GM12878 (cell line): ENCODE results near the gene NEGR1. TPM values are rescaled to one million over a fixed set of nuclear protein-coding genes. Genes with fewer than 3 reads are reported as not detected.

Experiments used
- ATAC-seq: fragments of 200-7000 bp; cut with Tn5 transposase; 3 replicates; pipeline ENCODE4 v1.9.1; 2020; ENCODE audit warnings: mild to moderate bottlenecking, moderate library complexity
- BruUV-seq: library from RNA; stranded (reverse); fragments of 400-500 nt; replicated peaks from 2 replicates; lab custom pipeline; 2021; lab: Mats Ljungman, UMichigan
- CTCF ChIA-PET: fragments of 300-600 bp; sonication (Branson Sonifier 250); formaldehyde crosslinking; extraction: SDS; loops from one replicate; lab custom pipeline; 2021; ENCODE audit warnings: inconsistent platforms; lab: Yijun Ruan, JAX
- POLR2A ChIA-PET: fragments of 350-600 bp; formaldehyde crosslinking; extraction: SDS; loops from one replicate; lab custom pipeline; 2021; ENCODE audit warnings: inconsistent platforms; lab: Charles Lee
- RAD21 ChIA-PET: fragments of 300-600 bp; sonication (Branson Sonifier 250); formaldehyde crosslinking; loops from one replicate; lab custom pipeline; 2023; ENCODE audit warnings: antibody characterized with exemption; ENCODE audit not compliant: unreplicated experiment; lab: Charles Lee
- SMC1A ChIA-PET: fragments of 300-600 bp; sonication (Branson Sonifier 250); formaldehyde crosslinking; loops from one replicate; lab custom pipeline; 2023; ENCODE audit not compliant: unreplicated experiment, uncharacterized antibody; lab: Charles Lee
- DNase-seq: peaks from one replicate; pipeline ENCODE4 v3.0.0-alpha.2; 2011; ENCODE audit warnings: low read depth, low spot score
- FAIRE-seq: peaks from 3 replicates; lab custom pipeline; 2011; peaks lifted over from hg19 to GRCh38; lab: Jason Lieb, UNC
- H2AFZ ChIP-seq: 2 replicates; pipeline ENCODE4 v1.6.0; 2011; ENCODE audit warnings: low read depth, low read length, control low read depth; ENCODE audit not compliant: control insufficient read depth
- H3K27ac ChIP-seq: 2 replicates; pipeline ENCODE4 v1.5.1; 2011; ENCODE audit warnings: control low read depth; ENCODE audit not compliant: control insufficient read depth, insufficient read depth
- H3K27me3 ChIP-seq, 2 experiments: replicated peaks in 1 of 2; 2 replicates each; pipeline versions ENCODE4 v1.6.0 to v1.6.1; 2011; ENCODE audit warnings: low read length in 1 of 2; ENCODE audit not compliant: control insufficient read depth in 2 of 2, insufficient read depth in 2 of 2
- H3K36me3 ChIP-seq, 2 experiments: 2 replicates each; pipeline ENCODE4 v1.5.1; 2011; ENCODE audit warnings: low read length in 1 of 2; ENCODE audit not compliant: control insufficient read depth in 2 of 2, insufficient read depth in 2 of 2
- H3K4me1 ChIP-seq: 2 replicates; pipeline ENCODE4 v1.6.1; 2011; ENCODE audit warnings: mild to moderate bottlenecking, low read length, moderate library complexity, mixed read lengths; ENCODE audit not compliant: control insufficient read depth, insufficient read depth
- H3K4me2 ChIP-seq: 2 replicates; pipeline ENCODE4 v1.6.0; 2011; ENCODE audit warnings: control low read depth; ENCODE audit not compliant: control insufficient read depth, insufficient read depth
- H3K4me3 ChIP-seq: fragments of 200-600 bp; sonication (generic); 2 replicates; pipeline ENCODE4 v1.5.1; 2016
- H3K79me2 ChIP-seq: 2 replicates; pipeline ENCODE4 v1.6.0; 2011; ENCODE audit warnings: low read length; ENCODE audit not compliant: control insufficient read depth, insufficient read depth
- H3K9ac ChIP-seq: 2 replicates; pipeline ENCODE4 v1.8.0; 2011; ENCODE audit warnings: low read length, control low read depth, mixed read lengths; ENCODE audit not compliant: control insufficient read depth, insufficient read depth
- H3K9me3 ChIP-seq: replicated peaks from 3 replicates; pipeline ENCODE4 v1.5.1; 2011; ENCODE audit warnings: mild to moderate bottlenecking, low read length; ENCODE audit not compliant: control insufficient read depth, insufficient read depth
- H4K20me1 ChIP-seq: 2 replicates; pipeline ENCODE4 v1.6.0; 2011; ENCODE audit not compliant: control insufficient read depth, insufficient read depth
- BMI1 ChIP-seq: fragments of 450-650 bp; IDR thresholded peaks from 2 replicates; pipeline ENCODE4 v1.6.1; 2016; ENCODE audit warnings: mild to moderate bottlenecking, moderate library complexity, borderline replicate concordance
- CBX3 ChIP-seq: fragments of 200-600 bp; sonication (generic); IDR thresholded peaks from 2 replicates; pipeline ENCODE4 v1.6.1; 2016; ENCODE audit warnings: low read depth, borderline replicate concordance
- FOS ChIP-seq: IDR thresholded peaks from 3 replicates; pipeline ENCODE4 v1.6.1; 2011; ENCODE audit warnings: borderline replicate concordance; ENCODE audit not compliant: insufficient read length; ENCODE audit errors: extremely low read depth
- GABPA ChIP-seq: IDR thresholded peaks from 2 replicates; pipeline ENCODE4 v1.6.1; 2014; ENCODE audit warnings: antibody characterized with exemption, low read depth, mild to moderate bottlenecking, inconsistent platforms
- HDAC6 ChIP-seq: fragments of 200-600 bp; sonication (generic); IDR thresholded peaks from one replicate; pipeline ENCODE4 v1.8.0; 2017; ENCODE audit warnings: antibody characterized with exemption; ENCODE audit not compliant: unreplicated experiment
- HDGF ChIP-seq: fragments of 450-650 bp; IDR thresholded peaks from 2 replicates; pipeline ENCODE4 v1.6.1; 2016; ENCODE audit warnings: antibody characterized with exemption
- IKZF2 ChIP-seq, 2 experiments: fragments of 450-650 bp; IDR thresholded peaks; 2 replicates each; pipeline ENCODE4 v1.6.1; 2017; ENCODE audit warnings: mild to moderate bottlenecking in 2 of 2, moderate library complexity in 2 of 2
- IRF4 ChIP-seq: IDR thresholded peaks from 2 replicates; pipeline ENCODE4 v1.6.1; 2011; ENCODE audit warnings: low read depth, low read length
- NFIC ChIP-seq: IDR thresholded peaks from 2 replicates; pipeline ENCODE4 v1.6.1; 2012; ENCODE audit warnings: low read depth, mild to moderate bottlenecking, inconsistent platforms, low read length, moderate library complexity
- NFYA ChIP-seq: IDR thresholded peaks from 2 replicates; pipeline ENCODE4 v1.6.1; 2011; ENCODE audit warnings: low read depth, mild to moderate bottlenecking, low read length, improper control_type of control experiment, borderline replicate concordance
- RELA ChIP-seq: fragments of 450-650 bp; IDR thresholded peaks from 2 replicates; pipeline ENCODE4 v1.8.0; 2014; ENCODE audit warnings: borderline replicate concordance; ENCODE audit not compliant: partially characterized antibody
- TAF1 ChIP-seq: IDR thresholded peaks from 2 replicates; pipeline ENCODE4 v1.6.1; 2011; ENCODE audit warnings: mild to moderate bottlenecking, low read depth, low read length, borderline replicate concordance
- WGBS: methylation state at CpG from one replicate; pipeline ENCODE4 v1.1.6; 2016; ENCODE audit warnings: low lambda C conversion rate; ENCODE audit not compliant: insufficient replicate concordance, insufficient coverage; ENCODE audit errors: missing lambda C conversion rate; 5-methylcytosine and 5-hydroxymethylcytosine counted together
- in situ Hi-C: fragments of 300-500 bp; cut with MboI; formaldehyde crosslinking; loops from 9 replicates; pipeline ENCODE4 v1.14.3; 2018; ENCODE audit warnings: mixed read lengths
- intact Hi-C: fragments of 100-400 bp; cut with micrococcal nuclease; formaldehyde crosslinking; loops from one replicate; pipeline ENCODE4 v1.14.2; 2022; ENCODE audit not compliant: unreplicated experiment
- polyA plus RNA-seq, 11 experiments: library from polyadenylated mRNA; depleted of rRNA in 4 of 11; unstranded in 6 of 11; stranded (reverse) in 5 of 11; fragments of >200 nt; fragmentation: Nextera tagmentation in 4 of 11; fragmentation: Illumina TruSeq in 1 of 11; extraction: Ambion mirVana in 4 of 11; extraction: Trizol in 1 of 11; gene quantifications; 1 replicate in 1 of 11; 2 replicates in 10 of 11; pipeline versions ENCODE4 v1.2.1 to v1.2.3, GENCODE V29; 2011 to 2016; ENCODE audit warnings: inconsistent platforms in 2 of 11, missing spikeins in 2 of 11, low read depth in 1 of 11
- total RNA-seq, 4 experiments: library from RNA; depleted of rRNA in 3 of 4; stranded (reverse); fragments of >200 nt in 3 of 4; fragmentation: Illumina TruSeq in 1 of 4; extraction: Trizol in 1 of 4; gene quantifications; 2 replicates each; pipeline versions ENCODE4 v1.2.1 to v1.2.3, GENCODE V29; 2013 to 2021
- TF ChIP-seq, protein P1 (sequence below): IDR thresholded peaks from 2 replicates; pipeline ENCODE4 v1.6.1; 2012; ENCODE audit warnings: low read length, inconsistent platforms
- TF ChIP-seq, protein P2 (sequence below), 3 experiments: IDR thresholded peaks in 2 of 3; conservative IDR thresholded peaks in 1 of 3; 2 replicates each; pipeline ENCODE4 v1.5.1; 2011; ENCODE audit warnings: low read depth in 3 of 3, low read length in 3 of 3, mild to moderate bottlenecking in 3 of 3, control low read depth in 2 of 3, moderate library complexity in 2 of 3, inconsistent platforms in 1 of 3, mixed read lengths in 1 of 3; ENCODE audit not compliant: control insufficient read depth in 2 of 3, insufficient read depth in 1 of 3; ENCODE audit errors: extremely low read depth in 1 of 3
- TF ChIP-seq, protein P3 (sequence below): fragments of 450-650 bp; IDR thresholded peaks from 2 replicates; pipeline ENCODE4 v1.6.1; 2016; ENCODE audit warnings: mild to moderate bottlenecking
- TF ChIP-seq, protein P4 (sequence below): fragments of 450-650 bp; formaldehyde crosslinking; IDR thresholded peaks from 2 replicates; pipeline ENCODE4 v1.4.0; 2022; ENCODE audit warnings: mild to moderate bottlenecking, moderate library complexity

Gene NEGR1
- total and polyA plus RNA-seq, 10 of the 15 experiments (the other 5 are each of a cell fraction or from before 2014, with no cell fraction given), result under 0.01 to 0.03 (median 0.01) TPM; not detected in 7

DNA sequence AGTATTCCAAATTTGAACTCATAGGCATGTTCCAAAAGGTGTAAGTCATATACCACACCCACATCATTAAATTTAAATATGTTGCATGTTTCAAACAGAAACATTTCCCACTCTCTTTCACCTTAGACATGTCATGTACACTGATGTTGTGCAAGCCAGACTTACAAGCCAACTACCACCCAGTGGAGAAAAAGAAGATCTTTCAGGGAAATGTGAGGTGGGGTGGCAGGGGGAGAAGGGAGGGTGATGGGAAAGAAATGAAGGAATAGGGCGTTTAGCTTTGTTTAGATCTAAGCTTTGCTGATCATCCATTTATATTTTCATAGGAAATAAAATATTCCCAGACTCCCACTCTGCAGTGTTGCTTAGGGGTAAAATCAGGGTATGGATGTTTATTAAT lies 1.6 kb downstream of the NEGR1 start:
- no peaks in the 10 kb centered on the region for H3K79me2 ChIP-seq
- ChIA-PET CTCF (no interaction called here), RAD21 (no interaction called here), SMC1A (no interaction called here), POLR2A (no interaction called here)
- no peak overlapping the region for H3K4me3 ChIP-seq
- no peak overlapping the region for H2AFZ ChIP-seq
- no peaks in the 10 kb centered on the region for H4K20me1 ChIP-seq
- H3K27ac ChIP-seq, result no peak overlapping the region
- no peaks in the 10 kb centered on the region for H3K9me3 ChIP-seq
- no peak overlapping the region for H3K9ac ChIP-seq
- intact Hi-C loops (no loop called here), in situ Hi-C loops (no loop called here)
- peaks cover 4% of the 10 kb centered on the region for H3K4me1 ChIP-seq
- no peak overlapping the region for H3K4me2 ChIP-seq
- BruUV-seq, result no TSS peak
- no peaks in the 10 kb centered on the region for H3K36me3 ChIP-seq
- DNase-seq (no peak), FAIRE-seq (no peak), ATAC-seq (no peak)
- H3K27me3 ChIP-seq, result peaks cover 8 to 10% of the 10 kb centered on the region in 2 experiments; a peak in 3 of 4 replicates
- WGBS, result 10% methylated on average over 1 of the region's 1 CpG
- TF ChIP-seq NFYA (no peak), NFIC (no peak), FOS (no peak), CBX3 (no peak), HDAC6 (no peak), TAF1 (no peak), IKZF2 (IDR thresholded peaks at IDR 0.05) (no peak), HDGF (no peak), BMI1 (no peak), RELA (no peak), IRF4 (no peak), GABPA (no peak)
- TF ChIP-seq, protein P1, sequence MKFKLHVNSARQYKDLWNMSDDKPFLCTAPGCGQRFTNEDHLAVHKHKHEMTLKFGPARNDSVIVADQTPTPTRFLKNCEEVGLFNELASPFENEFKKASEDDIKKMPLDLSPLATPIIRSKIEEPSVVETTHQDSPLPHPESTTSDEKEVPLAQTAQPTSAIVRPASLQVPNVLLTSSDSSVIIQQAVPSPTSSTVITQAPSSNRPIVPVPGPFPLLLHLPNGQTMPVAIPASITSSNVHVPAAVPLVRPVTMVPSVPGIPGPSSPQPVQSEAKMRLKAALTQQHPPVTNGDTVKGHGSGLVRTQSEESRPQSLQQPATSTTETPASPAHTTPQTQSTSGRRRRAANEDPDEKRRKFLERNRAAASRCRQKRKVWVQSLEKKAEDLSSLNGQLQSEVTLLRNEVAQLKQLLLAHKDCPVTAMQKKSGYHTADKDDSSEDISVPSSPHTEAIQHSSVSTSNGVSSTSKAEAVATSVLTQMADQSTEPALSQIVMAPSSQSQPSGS, result no peak
- TF ChIP-seq, protein P2, sequence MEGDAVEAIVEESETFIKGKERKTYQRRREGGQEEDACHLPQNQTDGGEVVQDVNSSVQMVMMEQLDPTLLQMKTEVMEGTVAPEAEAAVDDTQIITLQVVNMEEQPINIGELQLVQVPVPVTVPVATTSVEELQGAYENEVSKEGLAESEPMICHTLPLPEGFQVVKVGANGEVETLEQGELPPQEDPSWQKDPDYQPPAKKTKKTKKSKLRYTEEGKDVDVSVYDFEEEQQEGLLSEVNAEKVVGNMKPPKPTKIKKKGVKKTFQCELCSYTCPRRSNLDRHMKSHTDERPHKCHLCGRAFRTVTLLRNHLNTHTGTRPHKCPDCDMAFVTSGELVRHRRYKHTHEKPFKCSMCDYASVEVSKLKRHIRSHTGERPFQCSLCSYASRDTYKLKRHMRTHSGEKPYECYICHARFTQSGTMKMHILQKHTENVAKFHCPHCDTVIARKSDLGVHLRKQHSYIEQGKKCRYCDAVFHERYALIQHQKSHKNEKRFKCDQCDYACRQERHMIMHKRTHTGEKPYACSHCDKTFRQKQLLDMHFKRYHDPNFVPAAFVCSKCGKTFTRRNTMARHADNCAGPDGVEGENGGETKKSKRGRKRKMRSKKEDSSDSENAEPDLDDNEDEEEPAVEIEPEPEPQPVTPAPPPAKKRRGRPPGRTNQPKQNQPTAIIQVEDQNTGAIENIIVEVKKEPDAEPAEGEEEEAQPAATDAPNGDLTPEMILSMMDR (IDR thresholded peaks at IDR 0.05 in 2 of 3, conservative IDR thresholded peaks at IDR 0.05 in 1 of 3; ENCODE audit: control insufficient read depth in 2 of 3, extremely low read depth in 1 of 3, insufficient read depth in 1 of 3, low read depth in 3 of 3, low read length in 3 of 3), result no peak
- TF ChIP-seq, protein P3, sequence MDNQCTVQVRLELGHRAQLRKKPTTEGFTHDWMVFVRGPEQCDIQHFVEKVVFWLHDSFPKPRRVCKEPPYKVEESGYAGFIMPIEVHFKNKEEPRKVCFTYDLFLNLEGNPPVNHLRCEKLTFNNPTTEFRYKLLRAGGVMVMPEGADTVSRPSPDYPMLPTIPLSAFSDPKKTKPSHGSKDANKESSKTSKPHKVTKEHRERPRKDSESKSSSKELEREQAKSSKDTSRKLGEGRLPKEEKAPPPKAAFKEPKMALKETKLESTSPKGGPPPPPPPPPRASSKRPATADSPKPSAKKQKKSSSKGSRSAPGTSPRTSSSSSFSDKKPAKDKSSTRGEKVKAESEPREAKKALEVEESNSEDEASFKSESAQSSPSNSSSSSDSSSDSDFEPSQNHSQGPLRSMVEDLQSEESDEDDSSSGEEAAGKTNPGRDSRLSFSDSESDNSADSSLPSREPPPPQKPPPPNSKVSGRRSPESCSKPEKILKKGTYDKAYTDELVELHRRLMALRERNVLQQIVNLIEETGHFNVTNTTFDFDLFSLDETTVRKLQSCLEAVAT, result no peak
- TF ChIP-seq, protein P4, sequence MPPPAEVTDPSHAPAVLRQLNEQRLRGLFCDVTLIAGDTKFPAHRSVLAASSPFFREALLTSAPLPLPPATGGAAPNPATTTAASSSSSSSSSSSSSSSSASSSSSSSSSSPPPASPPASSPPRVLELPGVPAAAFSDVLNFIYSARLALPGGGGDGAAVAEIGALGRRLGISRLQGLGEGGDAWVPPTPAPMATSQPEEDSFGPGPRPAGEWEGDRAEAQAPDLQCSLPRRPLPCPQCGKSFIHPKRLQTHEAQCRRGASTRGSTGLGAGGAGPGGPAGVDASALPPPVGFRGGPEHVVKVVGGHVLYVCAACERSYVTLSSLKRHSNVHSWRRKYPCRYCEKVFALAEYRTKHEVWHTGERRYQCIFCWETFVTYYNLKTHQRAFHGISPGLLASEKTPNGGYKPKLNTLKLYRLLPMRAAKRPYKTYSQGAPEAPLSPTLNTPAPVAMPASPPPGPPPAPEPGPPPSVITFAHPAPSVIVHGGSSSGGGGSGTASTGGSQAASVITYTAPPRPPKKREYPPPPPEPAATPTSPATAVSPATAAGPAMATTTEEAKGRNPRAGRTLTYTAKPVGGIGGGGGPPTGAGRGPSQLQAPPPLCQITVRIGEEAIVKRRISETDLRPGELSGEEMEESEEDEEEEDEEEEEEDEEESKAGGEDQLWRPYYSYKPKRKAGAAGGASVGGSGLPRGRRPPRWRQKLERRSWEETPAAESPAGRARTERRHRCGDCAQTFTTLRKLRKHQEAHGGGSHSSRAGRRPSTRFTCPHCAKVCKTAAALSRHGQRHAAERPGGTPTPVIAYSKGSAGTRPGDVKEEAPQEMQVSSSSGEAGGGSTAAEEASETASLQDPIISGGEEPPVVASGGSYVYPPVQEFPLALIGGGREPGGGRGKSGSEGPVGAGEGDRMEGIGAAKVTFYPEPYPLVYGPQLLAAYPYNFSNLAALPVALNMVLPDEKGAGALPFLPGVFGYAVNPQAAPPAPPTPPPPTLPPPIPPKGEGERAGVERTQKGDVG, result no peak
